ENCODE measurements around the gene B3GALT5. TPM values are rescaled to one million over a fixed set of nuclear protein-coding genes. Genes with fewer than 3 reads are reported as not detected.

Gene B3GALT5
- total RNA-seq, 1 experiment from 2014 or later: not detected

GRCh38 chr21:39640754-39641153 is 28.0 kb downstream of the B3GALT5 start:
- H3K4me3 Mint-ChIP-seq (ENCODE audit: unreplicated experiment): no peak overlapping the region
- no peak overlapping the region for H3K27ac Mint-ChIP-seq (ENCODE audit: low read depth, unreplicated experiment)
- no TSS peak for BruUV-seq (replicated peaks)
- POLR2A ChIA-PET: no interaction called here
- intact Hi-C loops (cut with micrococcal nuclease): no loop called here
- no peaks in the 10 kb centered on the region for H3K36me3 Mint-ChIP-seq (ENCODE audit: insufficient read depth, unreplicated experiment)
- no peaks in the 10 kb centered on the region for H3K27me3 Mint-ChIP-seq (ENCODE audit: insufficient read depth, unreplicated experiment)
- CTCF ChIA-PET: interaction anchor here (0.7 kb wide), 1 partner anchor 1262 kb away, joined by 3 read pairs; no protein-coding TSS in a partner anchor
- no peak for TF ChIP-seq CTCF (IDR thresholded peaks at IDR 0.05; ENCODE audit: unreplicated experiment)
- no peaks in the 10 kb centered on the region for H3K9me3 Mint-ChIP-seq (ENCODE audit: unreplicated experiment)
- H3K4me1 Mint-ChIP-seq (ENCODE audit: insufficient read depth, unreplicated experiment): peaks cover 6% of the 10 kb centered on the region
- DNase-seq (ENCODE audit: unreplicated experiment): no peak

- Mint-ChIP-seq H3K9me3 (ENCODE audit: unreplicated experiment) (peaks cover 8% of the 10 kb centered on the region), H3K4me3 (ENCODE audit: unreplicated experiment) (no peak overlapping the region), H3K27me3 (ENCODE audit: insufficient read depth, unreplicated experiment) (no peaks in the 10 kb centered on the region), H3K4me1 (ENCODE audit: insufficient read depth, unreplicated experiment) (peaks cover 12% of the 10 kb centered on the region), H3K36me3 (ENCODE audit: insufficient read depth, unreplicated experiment) (no peaks in the 10 kb centered on the region), H3K27ac (ENCODE audit: low read depth, unreplicated experiment) (no peak overlapping the region)
- TF ChIP-seq CTCF (IDR thresholded peaks at IDR 0.05; ENCODE audit: unreplicated experiment): no peak
- CTCF ChIA-PET: no interaction called here
- DNase-seq (ENCODE audit: unreplicated experiment): no peak
- intact Hi-C loops (cut with micrococcal nuclease): no loop called here
- POLR2A ChIA-PET: interaction anchor here (0.7 kb wide), 1 partner anchor 1330 kb away, joined by 3 read pairs; no protein-coding TSS in a partner anchor
- no TSS peak for BruUV-seq (replicated peaks)
Measured at GRCh38 chr21:39641827-39642450, 29.2 kb downstream of the B3GALT5 start.

- Mint-ChIP-seq H3K4me3 (ENCODE audit: unreplicated experiment) (no peak overlapping the region), H3K27me3 (ENCODE audit: insufficient read depth, unreplicated experiment) (no peaks in the 10 kb centered on the region), H3K27ac (ENCODE audit: low read depth, unreplicated experiment) (no peak overlapping the region), H3K4me1 (ENCODE audit: insufficient read depth, unreplicated experiment) (peaks cover 11% of the 10 kb centered on the region), H3K9me3 (ENCODE audit: unreplicated experiment) (peaks cover 8% of the 10 kb centered on the region), H3K36me3 (ENCODE audit: insufficient read depth, unreplicated experiment) (no peaks in the 10 kb centered on the region)
- no peak for TF ChIP-seq CTCF (IDR thresholded peaks at IDR 0.05; ENCODE audit: unreplicated experiment)
- POLR2A ChIA-PET: no interaction called here
- CTCF ChIA-PET: no interaction called here
- intact Hi-C loops (cut with micrococcal nuclease): no loop called here
- no TSS peak for BruUV-seq (replicated peaks)
- DNase-seq (ENCODE audit: unreplicated experiment): no peak
Measured at GRCh38 chr21:39644062-39644560, 31.4 kb downstream of the B3GALT5 start.

GRCh38 chr21:39645331-39645730 is 32.6 kb downstream of the B3GALT5 start:
- no peak overlapping the region for H3K27ac Mint-ChIP-seq (ENCODE audit: low read depth, unreplicated experiment)
- H3K9me3 Mint-ChIP-seq (ENCODE audit: unreplicated experiment): peaks cover 8% of the 10 kb centered on the region
- no TSS peak for BruUV-seq (replicated peaks)
- intact Hi-C loops (cut with micrococcal nuclease): no loop called here
- ChIA-PET CTCF (interaction anchor here (0.6 kb wide), 1 partner anchor 122 kb away, joined by 3 read pairs; no protein-coding TSS in a partner anchor), POLR2A (no interaction called here)
- no peak for DNase-seq (ENCODE audit: unreplicated experiment)
- TF ChIP-seq CTCF (IDR thresholded peaks at IDR 0.05; ENCODE audit: unreplicated experiment): no peak
- H3K27me3 Mint-ChIP-seq (ENCODE audit: insufficient read depth, unreplicated experiment): no peaks in the 10 kb centered on the region
- H3K36me3 Mint-ChIP-seq (ENCODE audit: insufficient read depth, unreplicated experiment): no peaks in the 10 kb centered on the region
- no peak overlapping the region for H3K4me3 Mint-ChIP-seq (ENCODE audit: unreplicated experiment)
- peaks cover 11% of the 10 kb centered on the region for H3K4me1 Mint-ChIP-seq (ENCODE audit: insufficient read depth, unreplicated experiment)
